SK-N-MC (cell line): ENCODE measurements around the gene UBD.

Experiments
- EZH2 ChIP-seq: fragments of 200-600 bp; sonication (generic); IDR thresholded peaks from one replicate; pipeline ENCODE4 v1.6.1; 2017; ENCODE audit warnings: antibody characterized with exemption
- FOXP2 ChIP-seq: optimal IDR thresholded peaks from 2 replicates; pipeline ENCODE3; 2011; ENCODE audit warnings: mild to moderate bottlenecking, moderate library complexity; ENCODE audit not compliant: insufficient read depth; ENCODE audit errors: extremely low read length, control extremely low read depth
- POLR2AphosphoS5 ChIP-seq: IDR thresholded peaks from 2 replicates; pipeline ENCODE4 v1.6.1; 2012; ENCODE audit warnings: mild to moderate bottlenecking, low read depth, low read length, borderline replicate concordance

DNA sequence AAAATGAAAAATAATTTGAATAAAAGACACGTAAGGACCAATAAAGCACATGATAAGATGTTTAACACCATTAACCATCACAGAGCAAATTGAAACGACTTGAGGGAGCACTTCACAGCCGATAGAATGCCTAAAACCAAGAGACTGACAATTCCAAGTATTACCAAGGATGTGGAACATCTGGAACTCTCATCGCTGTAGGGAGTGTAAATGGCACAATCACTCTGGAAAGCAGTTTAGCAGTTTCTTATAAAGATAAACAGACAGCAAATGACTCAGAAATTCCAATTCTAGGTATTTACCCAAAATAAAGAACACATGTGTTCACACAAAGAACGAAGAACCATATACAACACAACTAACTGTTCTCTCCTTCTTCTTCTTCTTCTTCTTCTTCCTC lies 8.5 kb upstream of the UBD start:
- TF ChIP-seq EZH2 = no peak
- TF ChIP-seq POLR2AphosphoS5 = no peak
- TF ChIP-seq FOXP2 = no peak
